Activated B cell treated with CpG ODN at 0.5 μM for 24 hours (primary cell): Measurements from ENCODE around the gene PET117. TPM values are rescaled to one million over a fixed set of nuclear protein-coding genes. Genes with fewer than 3 reads are reported as not detected.

ENCODE experiments used
- ATAC-seq: fragments of 200-7000 bp; cut with Tn5 transposase; one replicate; pipeline ENCODE4 v1.10.0; 2021; ENCODE audit warnings: low read depth, mild to moderate bottlenecking, moderate library complexity
- CTCF ChIA-PET: fragments of 350-600 bp; sonication (Branson Sonifier 250); formaldehyde crosslinking; loops from one replicate; lab custom pipeline; 2021; ENCODE audit warnings: antibody characterized with exemption; lab: Charles Lee
- POLR2A ChIA-PET: fragments of 350-600 bp; sonication (Branson Sonifier 250); formaldehyde crosslinking; loops from one replicate; lab custom pipeline; 2021; ENCODE audit warnings: antibody characterized with exemption; lab: Charles Lee
- DNase-seq: peaks from one replicate; pipeline ENCODE4 v3.0.0; 2022
- H3K27ac Mint-ChIP-seq: one replicate; pipeline ENCODE4 v1.8.0; 2020; ENCODE audit warnings: mixed read lengths
- H3K27me3 Mint-ChIP-seq: one replicate; pipeline ENCODE4 v1.8.0; 2021; ENCODE audit warnings: mixed read lengths
- H3K36me3 Mint-ChIP-seq: one replicate; pipeline ENCODE4 v1.8.0; 2021; ENCODE audit warnings: low read depth, mixed read lengths
- H3K4me1 Mint-ChIP-seq: one replicate; pipeline ENCODE4 v1.8.0; 2021; ENCODE audit warnings: mixed read lengths
- H3K4me3 Mint-ChIP-seq: one replicate; pipeline ENCODE4 v1.8.0; 2020; ENCODE audit warnings: mild to moderate bottlenecking, mixed read lengths
- H3K9me3 Mint-ChIP-seq: one replicate; pipeline ENCODE4 v1.8.0; 2020; ENCODE audit warnings: mixed read lengths
- intact Hi-C: fragments of 100-400 bp; cut with micrococcal nuclease; formaldehyde crosslinking; loops from one replicate; pipeline ENCODE4 v1.15.1; 2024
- total RNA-seq: library from RNA; stranded (reverse); gene quantifications from 2 replicates; pipeline ENCODE4 v1.2.3, GENCODE V29; 2022
- TF ChIP-seq, protein P1 (sequence below): fragments of 200-600 bp; IDR thresholded peaks from one replicate; pipeline ENCODE4 v1.8.0; 2022; ENCODE audit warnings: antibody characterized with exemption, mild to moderate bottlenecking

The PET117 gene
- total RNA-seq, 1 donor from 2014 or later, result 13.6 TPM

DNA sequence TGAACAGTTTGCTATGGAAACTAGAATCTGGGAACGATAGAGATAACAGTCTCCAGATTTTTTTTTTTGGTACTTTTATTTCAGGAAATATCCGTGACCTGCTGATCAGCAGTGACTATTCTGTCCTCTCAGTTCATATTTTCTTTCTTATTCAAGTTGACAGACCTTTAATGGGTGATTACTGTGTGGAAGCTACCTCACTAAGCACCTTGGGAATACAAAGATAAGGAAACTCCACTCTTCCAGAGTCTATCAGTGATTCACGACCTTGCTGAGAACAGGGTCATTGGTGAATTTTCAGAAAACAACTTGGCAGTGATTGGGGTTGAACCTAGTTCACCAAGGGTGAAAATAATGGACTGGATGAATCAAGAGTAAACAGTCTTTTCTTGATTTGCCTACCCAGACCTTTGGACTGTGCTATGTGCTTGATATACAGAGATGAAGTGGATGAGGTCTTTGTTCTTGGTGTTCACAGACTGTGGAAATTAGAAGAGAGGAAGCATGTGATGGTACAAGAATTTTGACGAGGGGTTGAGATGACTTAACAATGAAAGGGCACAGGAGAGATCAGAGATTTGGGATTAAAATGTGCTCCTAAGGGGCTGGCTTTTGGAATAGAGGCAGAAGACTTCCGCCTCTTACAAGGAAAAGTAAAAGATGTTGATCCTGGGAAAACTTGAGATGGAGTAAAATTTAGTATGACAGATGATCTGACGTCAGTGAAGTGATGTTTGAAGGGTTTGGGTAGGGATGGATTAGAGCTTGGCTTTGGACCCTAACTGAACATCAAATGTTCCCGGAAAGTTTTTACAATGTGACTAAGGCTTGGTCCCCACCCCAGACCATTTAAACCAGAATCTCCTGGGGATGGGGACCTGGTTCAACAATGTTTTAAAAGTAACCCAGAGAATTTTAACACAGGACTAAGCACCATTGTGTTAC is 1.2 kb downstream of the PET117 start:
- CTCF ChIA-PET, result interaction anchor here (2.3 kb wide), 1 partner anchor 456 kb away, joined by 5 read pairs; the partner anchor contains the start of gene RRBP1
- POLR2A ChIA-PET, result interaction anchor here (0.6 to 2.0 kb wide), 11 partner anchors 7 to 569 kb away, joined by 3 to 17 read pairs (median 4); partner anchors contain the start of genes DSTN, DZANK1, POLR3F and RRBP1
- Mint-ChIP-seq H3K36me3 (peaks cover 20% of the 10 kb centered on the region), H3K27ac (peak overlapping the region; percentile 87), H3K27me3 (no peaks in the 10 kb centered on the region), H3K9me3 (no peaks in the 10 kb centered on the region), H3K4me1 (peaks cover 23% of the 10 kb centered on the region), H3K4me3 (peak overlapping the region; percentile 90)
- intact Hi-C loops, result loop anchor here (1.0 to 5.0 kb wide), 6 partner anchors 237 to 1564 kb away; partner anchors contain the start of genes DTD1 and SMIM26
- no peak for DNase-seq
- TF ChIP-seq, protein P1, sequence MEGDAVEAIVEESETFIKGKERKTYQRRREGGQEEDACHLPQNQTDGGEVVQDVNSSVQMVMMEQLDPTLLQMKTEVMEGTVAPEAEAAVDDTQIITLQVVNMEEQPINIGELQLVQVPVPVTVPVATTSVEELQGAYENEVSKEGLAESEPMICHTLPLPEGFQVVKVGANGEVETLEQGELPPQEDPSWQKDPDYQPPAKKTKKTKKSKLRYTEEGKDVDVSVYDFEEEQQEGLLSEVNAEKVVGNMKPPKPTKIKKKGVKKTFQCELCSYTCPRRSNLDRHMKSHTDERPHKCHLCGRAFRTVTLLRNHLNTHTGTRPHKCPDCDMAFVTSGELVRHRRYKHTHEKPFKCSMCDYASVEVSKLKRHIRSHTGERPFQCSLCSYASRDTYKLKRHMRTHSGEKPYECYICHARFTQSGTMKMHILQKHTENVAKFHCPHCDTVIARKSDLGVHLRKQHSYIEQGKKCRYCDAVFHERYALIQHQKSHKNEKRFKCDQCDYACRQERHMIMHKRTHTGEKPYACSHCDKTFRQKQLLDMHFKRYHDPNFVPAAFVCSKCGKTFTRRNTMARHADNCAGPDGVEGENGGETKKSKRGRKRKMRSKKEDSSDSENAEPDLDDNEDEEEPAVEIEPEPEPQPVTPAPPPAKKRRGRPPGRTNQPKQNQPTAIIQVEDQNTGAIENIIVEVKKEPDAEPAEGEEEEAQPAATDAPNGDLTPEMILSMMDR, result no peak
- ATAC-seq, result no peak

DNA sequence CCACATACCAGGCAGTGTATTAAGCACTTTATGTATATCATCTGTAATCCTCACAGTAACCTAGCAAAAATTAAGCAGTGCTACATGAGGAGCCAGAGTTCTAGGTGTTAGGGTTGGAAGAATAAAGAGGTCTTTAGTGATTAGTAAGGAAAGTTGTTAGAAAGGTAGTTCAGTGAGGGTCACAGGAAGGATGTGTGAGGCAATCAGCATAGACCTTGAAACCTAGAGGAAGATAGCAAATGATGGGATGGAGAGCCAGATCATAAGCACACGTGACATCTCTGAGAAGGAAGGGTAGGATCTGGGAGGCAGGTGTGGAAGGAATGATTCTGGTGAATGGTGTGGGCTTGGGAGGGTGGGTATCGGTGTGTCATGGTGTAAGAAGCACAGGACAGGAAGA is 2.2 kb downstream of the PET117 start:
- ChIA-PET CTCF (no interaction called here), POLR2A (no interaction called here)
- DNase-seq (no peak), ATAC-seq (no peak)
- H3K4me3 Mint-ChIP-seq, result peak overlapping the region; percentile 21
- peaks cover 23% of the 10 kb centered on the region for H3K4me1 Mint-ChIP-seq
- H3K36me3 Mint-ChIP-seq, result peaks cover 29% of the 10 kb centered on the region
- no peak overlapping the region for H3K27ac Mint-ChIP-seq
- intact Hi-C loops, result loop anchor here (2.0 to 5.0 kb wide), 5 partner anchors 238 to 1565 kb away; partner anchors contain the start of gene DTD1
- TF ChIP-seq, protein P1, result no peak
- no peaks in the 10 kb centered on the region for H3K27me3 Mint-ChIP-seq
- no peaks in the 10 kb centered on the region for H3K9me3 Mint-ChIP-seq

DNA sequence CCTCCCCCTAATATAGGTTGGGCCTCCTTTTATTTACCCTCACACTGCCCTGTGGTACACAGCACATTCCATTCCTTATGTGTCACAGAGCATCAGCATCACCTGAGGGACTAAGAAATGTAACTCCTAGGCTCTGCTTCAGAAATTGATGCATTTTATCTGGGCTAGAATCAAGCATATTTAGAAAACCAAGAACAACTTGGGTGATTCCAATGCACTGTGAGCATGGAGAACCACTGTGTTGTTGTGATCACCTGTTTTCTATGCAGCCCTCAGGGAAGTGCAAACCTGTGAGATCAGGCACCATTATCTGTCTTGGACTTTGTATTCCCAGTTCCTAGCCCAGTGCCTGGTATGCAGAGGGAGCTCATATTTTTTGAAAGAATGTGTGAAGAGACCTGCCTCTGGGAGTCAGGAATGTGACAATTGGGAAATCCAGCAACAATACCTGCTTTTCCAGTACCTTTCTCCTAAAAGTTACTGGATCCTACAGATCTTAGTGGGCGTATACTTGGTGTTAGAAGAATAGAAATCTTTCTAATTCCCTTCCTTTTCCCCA is 7.0 kb downstream of the PET117 start:
- intact Hi-C loops, result no loop called here
- Mint-ChIP-seq H3K36me3 (peaks cover 54% of the 10 kb centered on the region), H3K4me3 (no peak overlapping the region)

GRCh38 chr20:18154342-18154741 is 16.7 kb downstream of the PET117 start:
- Mint-ChIP-seq H3K9me3 (no peaks in the 10 kb centered on the region), H3K4me1 (no peaks in the 10 kb centered on the region), H3K36me3 (peaks cover 64% of the 10 kb centered on the region), H3K27ac (no peak overlapping the region), H3K4me3 (no peak overlapping the region), H3K27me3 (no peaks in the 10 kb centered on the region)
- TF ChIP-seq, protein P1, result no peak
- intact Hi-C loops, result no loop called here
- ChIA-PET POLR2A (no interaction called here), CTCF (no interaction called here)
- no peak for ATAC-seq
- no peak for DNase-seq

More for the DNA sequence above, 7.0 kb downstream of the PET117 start:
- POLR2A ChIA-PET, result no interaction called here
- CTCF ChIA-PET, result no interaction called here
- TF ChIP-seq, protein P1, result no peak
- no peaks in the 10 kb centered on the region for H3K9me3 Mint-ChIP-seq
- no peaks in the 10 kb centered on the region for H3K27me3 Mint-ChIP-seq
- ATAC-seq (no peak), DNase-seq (no peak)
- H3K4me1 Mint-ChIP-seq, result peaks cover 6% of the 10 kb centered on the region
- no peak overlapping the region for H3K27ac Mint-ChIP-seq

DNA sequence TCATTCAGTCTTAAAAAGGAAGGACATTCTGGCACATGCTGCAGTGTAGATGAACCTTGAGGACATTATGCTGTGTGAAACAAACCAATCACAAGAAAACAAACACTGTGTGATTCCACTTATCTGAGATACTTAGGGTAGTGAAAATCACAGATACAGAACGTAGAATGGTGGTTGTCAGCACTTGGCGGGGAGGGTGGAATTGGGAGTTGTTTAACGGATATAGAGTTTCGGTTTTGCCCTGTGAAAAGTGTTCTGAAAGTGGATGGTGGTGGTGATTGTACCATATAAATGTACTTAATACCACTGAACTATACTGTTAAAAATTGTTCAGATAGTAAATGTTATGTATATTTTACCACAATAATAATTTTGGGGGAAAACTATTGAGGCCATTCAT is 18.4 kb downstream of the PET117 start:
- ChIA-PET POLR2A (no interaction called here), CTCF (no interaction called here)
- H3K27ac Mint-ChIP-seq, result no peak overlapping the region
- H3K36me3 Mint-ChIP-seq, result peaks cover 63% of the 10 kb centered on the region
- intact Hi-C loops, result no loop called here
- H3K4me1 Mint-ChIP-seq, result no peaks in the 10 kb centered on the region
- no peak overlapping the region for H3K4me3 Mint-ChIP-seq
- no peaks in the 10 kb centered on the region for H3K9me3 Mint-ChIP-seq
- TF ChIP-seq, protein P1, result no peak
- no peaks in the 10 kb centered on the region for H3K27me3 Mint-ChIP-seq
- DNase-seq (no peak), ATAC-seq (no peak)
